HG03342 (cell line): ENCODE results near the gene GTSE1.
A peak's percentile ranks its signal among the peaks of the same experiment; 100 is the strongest.

Experiments
- ATAC-seq: cut with Tn5 transposase; IDR thresholded peaks from one replicate; pipeline ENCODE4 v1.9.1; 2021; ENCODE audit warnings: mild to moderate bottlenecking, moderate library complexity; ENCODE audit not compliant: unreplicated experiment

GTSE1 gene

DNA sequence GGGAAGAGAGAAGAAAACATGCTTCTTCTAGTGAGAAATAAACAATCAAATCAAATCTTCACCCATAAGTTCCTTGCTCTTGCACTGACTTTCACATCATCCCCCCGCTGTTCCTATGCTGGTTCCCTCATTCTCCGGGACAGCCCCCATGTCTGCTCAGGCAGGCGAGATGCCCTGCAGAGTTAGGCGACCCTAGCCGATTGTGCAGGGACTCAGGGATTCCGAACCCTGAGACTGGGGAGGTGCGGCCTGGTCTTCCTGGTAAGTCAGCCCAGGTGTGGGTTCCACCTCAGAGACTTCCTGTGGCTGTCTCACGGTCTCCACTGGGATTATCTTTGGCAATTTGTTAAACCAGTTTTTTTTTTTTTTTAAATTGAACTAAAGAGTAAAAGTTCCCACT, 22.3 kb upstream of the GTSE1 start:
- ATAC-seq, result no peak

DNA sequence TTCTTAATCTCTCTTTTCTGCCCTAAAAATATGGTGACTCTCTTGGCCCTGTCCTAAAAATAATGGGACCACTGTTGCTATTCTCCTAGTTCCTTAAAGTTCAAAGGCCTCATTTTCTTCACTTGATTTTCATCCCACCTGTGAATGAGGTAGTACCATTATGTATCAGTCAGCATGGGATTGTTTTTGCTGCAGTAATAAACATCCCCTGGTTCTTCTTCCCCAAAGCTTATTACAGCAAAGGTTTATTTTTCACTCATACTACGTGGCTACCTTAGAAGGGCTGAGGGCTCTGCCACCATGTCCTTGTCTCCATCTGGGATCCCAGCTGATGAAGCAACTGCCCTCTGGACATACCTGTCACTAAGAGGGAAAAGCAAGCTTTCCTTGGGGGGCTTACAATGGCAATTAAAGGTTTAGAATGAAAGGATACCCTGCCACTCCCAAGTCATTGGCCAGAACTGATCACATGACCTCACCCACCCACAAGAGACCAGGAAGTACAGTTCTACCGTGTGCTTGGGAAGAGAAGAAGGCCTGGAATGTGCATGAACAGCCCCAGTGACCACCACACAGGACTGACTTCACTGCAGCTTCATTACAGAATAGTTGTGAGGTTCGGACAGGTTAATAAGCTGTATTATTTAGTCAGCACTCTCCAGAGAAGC, 21.1 kb upstream of the GTSE1 start:
- ATAC-seq, result no peak

DNA sequence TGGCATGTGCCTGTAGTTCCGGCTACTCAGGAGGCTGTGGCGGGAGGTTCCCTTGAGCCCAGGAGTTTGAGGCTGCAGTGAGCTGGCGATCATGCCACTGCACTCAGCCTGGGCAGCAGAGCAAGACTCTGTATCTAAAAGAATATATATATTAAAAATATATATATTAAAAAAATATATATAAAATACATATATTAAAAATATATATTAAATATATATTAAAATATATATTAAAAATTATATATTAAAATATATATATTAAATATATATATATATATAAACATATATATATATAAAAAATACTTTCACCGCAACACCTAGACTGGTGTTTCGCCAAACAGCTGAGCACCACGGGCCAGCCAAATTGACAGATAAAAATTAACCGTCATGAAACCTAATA, 20.1 kb upstream of the GTSE1 start:
- no peak for ATAC-seq

DNA sequence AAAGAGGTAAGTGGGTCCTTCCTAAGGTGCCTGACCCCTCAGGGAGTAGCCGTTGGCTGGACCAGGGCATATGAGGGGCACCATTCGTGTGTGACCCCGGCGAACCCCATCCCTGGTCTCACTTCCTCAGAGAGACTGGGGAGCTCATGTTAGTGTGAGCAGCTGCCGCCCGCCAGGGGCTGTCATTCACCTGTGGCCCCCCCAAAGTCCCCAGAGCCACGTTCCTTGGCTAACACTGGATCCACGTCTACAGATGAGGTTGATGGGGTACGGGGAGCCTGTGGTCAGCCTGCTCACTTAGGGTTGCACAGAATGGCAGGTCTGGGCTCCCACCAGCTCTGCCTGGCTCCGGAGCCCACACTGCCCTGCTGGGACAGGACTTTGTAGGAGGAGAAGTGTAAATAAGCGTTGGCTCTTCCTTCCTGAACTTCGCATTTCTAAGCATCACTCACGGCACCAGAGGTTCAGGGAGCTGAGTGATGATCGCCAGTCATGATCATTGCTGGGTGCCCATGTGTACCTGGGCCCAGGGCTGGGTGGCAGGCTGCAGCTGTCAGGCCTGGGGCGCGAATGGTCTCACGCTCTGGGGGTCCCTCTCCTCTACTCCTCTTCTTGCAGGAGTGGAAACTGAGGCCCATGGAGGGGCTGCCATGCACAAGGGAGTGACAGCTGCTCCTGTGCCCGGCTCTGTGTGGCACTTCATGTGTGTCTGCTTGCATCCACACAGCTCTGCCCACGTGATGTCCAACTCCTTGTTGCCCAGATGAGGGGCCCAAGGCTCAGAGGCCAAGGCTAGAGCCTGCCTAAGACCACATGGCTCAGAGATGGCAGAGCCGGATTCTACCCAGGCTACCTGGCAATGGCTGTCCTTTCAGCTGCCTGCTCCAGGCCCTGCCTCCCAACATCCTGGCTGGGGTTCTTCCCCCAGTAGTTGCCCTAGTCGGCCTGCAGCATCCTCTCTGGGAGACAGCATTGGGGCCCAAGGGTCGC, 17.7 kb upstream of the GTSE1 start:
- ATAC-seq, result no peak

DNA sequence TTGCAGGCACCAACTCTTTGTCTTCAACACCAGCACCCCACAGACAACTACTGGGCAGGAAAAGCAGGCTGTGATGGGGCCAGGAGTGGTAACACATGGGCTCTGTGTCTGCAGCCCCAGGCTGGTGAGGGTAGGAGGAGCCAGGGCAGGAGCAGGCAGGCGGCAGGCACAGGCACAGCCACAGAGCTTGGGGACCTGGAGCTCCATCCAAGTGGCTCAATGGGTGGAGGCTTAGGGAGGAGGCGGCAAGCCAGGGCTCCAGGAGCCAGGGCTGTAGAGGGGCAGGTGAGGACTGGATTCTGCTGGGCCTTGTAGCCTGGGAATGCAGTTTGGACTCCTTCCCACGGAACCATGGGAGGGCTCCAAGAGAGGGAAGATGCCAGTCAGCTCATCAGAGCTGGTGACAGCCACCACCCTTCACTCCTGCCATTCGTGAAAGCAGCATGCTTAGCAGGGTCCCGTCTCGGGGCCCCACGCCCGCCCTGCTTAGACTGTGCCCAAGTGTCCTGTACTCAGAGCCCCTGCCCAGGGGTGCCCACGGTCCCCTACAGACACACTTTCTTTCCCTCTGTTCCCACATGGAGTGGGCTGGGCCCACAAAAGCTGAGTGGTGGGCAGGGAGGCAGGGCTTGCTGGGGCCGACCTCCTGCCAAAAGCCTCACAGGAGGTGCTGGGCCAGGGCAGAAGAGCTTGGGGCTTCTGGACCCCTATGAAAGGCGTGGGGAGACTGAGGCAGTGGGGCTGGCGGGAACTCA, 16.4 kb upstream of the GTSE1 start:
- ATAC-seq, result no peak

DNA sequence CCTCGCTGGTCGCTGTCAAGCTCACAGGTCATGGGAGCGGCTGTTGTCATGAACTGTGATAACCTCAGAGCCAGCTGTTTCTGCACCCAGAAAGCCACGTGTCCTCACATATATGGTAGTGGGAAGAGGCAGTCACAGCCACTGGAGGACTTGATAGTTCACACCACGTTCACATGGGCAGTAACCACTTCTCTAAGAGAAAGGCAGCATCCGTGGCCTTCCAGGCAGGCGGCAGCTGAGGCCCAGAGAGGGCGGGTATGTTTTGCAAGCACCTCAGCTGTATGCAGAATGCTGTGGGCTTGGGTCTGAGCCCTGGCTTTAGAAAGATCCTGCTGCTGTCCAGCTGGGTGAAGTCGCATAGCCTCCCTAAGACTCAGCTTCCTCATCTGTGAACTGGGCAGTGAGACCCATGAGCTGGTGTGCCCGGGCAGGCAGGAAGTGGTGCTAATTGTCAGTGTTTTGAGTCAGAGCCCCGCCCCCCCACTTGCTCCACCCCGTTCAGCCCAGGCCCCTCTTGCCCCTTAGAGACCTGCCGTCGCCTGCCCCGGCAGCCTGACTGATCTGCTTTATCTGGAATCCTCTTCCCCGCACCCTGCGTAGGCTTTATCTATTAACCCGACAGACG, 15.6 kb upstream of the GTSE1 start:
- no peak for ATAC-seq

DNA sequence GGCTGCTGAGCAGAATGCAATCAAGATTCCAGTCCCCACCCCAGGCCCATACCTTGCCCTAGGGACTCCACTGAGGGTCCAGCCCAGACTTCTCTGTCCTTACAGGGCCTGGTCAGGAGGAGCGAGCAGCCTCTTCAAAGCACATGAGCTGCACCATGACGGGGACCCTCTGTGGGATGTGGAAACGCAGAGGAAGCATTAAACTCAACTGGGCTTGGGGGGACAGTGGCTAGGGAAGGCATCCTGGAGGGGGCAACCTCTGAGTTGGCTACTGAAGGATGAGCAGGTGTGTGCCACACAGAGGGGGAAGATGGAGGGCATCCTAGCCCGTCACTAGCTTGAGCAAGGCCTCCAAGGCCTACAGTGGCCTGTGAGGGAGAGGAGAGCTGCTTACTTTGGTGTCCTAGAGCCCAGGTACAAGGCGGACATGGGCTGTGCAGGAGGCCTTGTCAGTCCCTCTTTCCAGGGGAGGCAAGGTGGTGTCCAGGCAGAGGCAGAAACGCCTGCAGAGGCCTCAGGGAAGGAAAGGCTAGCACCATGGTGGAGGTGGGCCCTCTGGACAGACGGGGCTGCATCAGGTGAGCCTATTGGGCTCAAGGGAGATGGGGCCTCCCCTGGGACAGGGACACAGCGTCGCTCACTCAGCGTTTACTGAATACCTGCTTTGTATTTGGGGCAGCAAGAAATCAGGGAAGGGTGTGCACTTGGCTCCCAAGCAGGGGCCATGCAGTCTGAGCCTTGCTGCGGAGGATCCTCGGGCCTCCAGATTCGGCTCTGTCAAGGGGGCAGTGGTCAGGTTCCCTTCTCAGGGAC, 14.6 kb upstream of the GTSE1 start:
- no peak for ATAC-seq

DNA sequence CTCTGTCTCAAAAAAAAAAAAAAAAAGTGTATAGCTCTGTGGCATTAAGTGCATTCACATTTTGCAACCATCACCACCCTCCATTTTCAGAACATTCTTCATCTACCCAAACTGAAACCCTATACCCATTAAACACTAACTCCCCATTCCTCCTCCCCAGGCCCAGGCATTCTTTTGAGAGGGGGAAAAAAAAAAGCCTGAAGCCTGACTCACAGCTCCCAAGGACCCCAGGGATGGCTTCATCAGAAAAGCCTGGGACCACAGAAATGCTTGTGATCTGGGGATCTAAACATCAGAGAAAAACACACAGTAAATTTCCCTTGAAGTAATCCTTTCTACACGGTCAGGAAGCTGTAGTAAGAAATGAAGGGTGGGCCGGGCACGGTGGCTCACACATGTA, 10.7 kb upstream of the GTSE1 start:
- ATAC-seq, result no peak

DNA sequence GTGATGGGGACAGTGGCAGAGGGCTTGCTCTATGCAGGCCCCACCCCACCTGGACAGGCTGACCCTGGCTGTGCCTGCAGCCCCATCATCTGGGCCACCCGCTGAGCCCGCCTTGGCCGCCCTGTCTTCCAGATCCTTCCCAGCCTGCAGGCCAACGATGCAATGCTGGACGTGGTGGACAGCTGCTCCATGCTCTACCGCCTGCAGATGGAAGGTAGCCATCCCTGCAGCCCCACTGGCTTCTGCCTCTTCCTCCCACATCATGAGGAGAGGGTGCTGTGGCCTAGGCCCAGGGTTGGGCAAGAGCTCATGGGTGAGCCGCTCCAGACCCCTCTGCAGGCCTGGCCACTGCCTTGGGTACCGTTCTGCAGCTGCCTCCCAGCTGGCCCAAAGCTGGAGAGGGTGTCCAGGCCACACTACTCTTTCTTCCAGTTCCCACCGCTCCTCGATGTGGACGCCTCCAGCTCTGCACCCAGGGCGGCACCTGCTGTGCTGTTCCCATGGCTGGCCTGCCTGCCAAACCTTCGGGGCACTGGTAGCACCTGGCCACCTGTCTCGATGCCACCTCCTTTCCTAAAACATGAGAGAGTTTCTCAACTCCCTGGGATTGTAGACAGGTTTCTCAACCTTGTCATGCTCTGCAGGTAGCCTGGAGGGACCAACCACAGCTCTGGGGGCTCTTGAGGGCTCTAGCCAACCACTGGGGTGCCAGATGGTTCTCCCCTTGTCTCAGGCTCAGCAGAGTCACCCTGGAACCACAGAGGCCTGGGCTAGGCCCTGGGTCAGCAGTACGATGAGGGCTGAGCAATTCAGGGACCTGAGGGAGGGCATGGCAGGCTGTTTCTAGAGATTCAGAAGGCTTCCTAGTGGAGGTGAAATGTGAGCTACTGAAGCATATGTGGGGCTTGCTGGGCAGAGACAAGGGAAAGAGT, 9.5 kb upstream of the GTSE1 start:
- no peak for ATAC-seq

DNA sequence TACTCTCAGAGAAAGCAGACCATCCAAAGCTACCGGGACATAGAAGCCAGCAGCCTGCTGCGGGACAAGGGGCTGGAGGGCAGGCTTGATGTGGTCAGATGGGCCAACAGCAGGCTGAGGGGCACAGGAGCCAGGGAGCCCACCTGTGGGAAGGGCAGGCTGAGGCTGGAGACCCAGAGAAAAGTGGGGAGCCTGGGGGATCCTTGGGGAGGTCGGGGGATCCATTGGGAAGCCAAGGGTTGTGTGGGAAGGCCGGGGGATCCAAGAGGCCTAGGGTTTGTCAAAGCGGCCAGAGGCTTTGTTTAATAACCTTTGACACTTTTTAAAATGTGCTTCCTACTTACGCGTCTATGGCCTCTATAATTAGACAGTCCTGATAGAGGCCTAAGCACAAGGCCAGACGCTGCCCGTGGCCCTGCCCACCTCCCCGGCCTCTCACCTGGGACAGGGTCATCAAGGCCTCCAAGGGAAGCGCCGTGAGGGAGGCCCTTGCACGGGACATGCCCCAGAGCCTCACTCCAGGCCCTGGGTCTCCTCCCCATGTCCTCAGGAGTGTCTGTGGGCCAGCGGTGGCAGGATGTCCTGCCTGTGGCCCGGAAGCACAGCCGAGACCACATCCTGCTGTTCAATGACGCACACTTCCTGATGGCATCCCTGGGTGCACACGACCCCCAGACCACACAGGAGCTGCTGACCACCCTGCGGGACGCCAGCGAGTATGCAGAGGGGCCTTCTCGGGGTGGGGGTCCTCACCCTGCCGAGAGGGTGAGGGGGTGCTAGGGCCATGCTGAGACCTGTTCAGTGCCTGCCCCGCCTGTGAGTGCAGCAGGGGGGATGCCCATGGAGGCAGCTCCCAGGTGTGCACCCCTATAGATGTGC, 8.6 kb upstream of the GTSE1 start:
- peak; percentile 65 for ATAC-seq

DNA sequence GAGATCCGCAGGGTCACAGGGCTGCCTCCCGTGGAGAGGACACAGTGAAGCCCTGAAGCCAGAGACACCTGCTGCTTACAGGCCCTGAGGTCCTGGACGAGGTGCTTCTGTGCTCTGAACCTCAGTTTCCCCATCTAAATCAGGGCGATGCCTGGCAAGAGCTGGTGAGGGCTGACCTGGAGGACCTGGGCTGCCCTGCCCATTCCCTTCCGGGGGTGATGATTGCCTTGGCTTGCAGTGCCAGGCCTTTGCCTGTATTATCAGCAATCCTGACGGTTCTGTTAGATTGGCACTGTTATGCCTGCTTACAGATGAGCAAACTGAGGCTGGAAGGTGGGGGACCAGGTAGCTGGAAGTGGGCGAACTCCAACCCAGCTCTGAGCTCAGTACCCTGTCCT, 7.8 kb upstream of the GTSE1 start:
- no peak for ATAC-seq

DNA sequence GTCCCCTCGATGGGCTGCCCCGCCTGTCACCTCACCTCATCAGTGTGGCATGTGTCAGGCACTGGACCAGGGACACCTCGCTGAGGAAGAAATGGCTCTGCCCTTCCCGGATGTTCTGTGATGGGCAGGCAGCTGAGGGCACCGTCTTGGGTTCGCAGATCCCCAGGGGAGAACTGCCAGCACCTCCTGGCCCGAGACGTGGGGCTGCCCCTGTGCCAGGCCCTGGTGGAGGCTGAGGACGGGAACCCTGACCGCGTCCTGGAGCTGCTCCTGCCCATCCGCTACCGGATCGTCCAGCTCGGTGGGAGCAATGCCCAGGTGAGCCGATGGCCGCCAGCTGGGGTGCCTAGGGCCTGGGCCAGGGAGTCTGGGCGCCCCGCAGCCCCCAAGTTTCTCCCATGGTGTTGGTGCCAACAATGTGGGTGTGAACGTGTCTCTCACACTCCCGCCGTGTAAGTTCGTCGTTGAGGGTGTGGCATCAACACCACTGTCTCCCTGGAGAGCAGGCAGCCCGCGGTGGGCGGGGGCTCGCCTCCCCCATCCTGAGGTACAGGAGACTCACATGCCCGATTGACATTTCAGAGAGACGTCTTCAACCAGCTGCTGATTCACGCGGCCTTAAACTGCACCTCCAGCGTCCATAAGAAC, 7.3 kb upstream of the GTSE1 start:
- no peak for ATAC-seq

DNA sequence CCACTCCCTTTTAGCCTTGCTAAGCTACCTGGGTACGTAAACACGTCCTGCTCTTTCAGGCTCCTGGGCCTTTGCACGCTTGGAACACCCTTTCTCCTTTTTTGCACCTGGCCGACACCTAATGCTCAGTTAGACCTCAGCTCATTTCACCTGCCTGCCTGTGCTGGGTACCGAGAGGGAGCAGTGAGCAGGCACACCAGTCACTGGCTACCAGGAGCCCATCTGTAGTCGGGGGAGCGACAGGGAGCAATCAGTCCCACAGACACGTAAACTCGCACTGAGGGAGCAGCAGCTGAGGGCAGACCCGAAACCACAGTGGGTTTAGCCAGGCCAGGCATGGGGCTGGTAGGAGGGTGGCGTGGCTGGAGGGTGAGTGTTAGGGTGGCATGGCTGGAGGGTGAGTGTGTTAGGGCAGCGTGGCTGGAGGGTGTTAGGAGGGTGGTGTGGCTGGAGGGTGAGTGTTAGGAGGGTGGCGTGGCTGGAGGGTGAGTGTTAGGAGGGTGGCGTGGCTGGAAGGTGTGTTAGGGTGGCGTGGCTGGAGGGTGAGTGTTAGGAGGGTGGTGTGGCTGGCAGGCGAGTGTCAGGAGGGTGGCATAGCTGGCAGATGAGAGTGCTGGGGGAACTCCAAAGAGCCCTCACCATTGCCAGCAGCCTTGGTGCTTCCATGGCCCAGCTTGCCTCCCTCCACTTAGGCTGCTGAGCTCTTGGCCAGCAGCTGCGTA, 6.4 kb upstream of the GTSE1 start:
- no peak for ATAC-seq

DNA sequence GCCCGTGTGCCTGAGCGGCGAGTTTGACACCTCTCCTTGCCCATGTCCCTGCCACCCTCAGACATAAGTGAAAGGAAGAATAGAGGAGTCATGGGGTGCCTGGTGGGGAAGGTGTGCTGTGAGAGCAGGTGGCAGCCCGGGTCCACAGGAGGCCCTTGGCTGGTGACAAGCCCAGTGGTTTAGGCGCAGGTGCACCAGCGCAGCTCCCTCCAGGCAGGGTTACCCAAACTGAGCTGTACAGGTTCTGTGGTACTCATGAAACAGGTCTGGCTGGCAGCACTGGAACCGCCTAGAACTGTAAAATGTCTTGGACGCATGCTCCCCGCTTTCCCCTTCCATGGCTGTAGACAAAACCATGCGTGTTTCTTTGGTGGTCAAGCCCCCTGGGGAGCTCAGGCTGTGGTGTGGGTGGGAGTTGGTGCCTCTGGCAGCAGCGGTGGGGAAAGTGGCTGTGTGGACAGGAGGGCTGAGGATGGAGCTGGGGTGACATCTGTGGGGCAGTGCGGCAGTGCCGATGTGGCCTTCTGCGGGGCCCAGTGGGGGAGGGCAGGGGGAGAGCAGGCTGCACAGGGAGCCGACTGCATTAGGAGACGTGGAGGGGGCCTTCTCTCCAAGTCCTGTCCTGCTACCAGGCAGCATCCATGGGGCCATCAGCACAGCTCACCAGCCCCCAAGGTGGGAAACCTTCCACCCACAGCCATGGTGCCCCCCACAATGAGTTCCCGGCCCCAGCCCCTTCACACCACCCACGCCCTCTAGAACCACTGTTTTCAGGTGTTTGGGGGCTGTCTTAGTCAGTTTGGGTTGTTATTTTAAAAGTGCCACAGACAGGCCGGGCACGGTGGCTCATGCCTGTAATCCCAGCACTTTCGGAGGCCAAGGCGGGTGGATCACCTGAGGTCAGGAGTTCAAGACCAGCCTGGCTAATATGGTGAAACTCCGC, 5.6 kb upstream of the GTSE1 start:
- no peak for ATAC-seq

DNA sequence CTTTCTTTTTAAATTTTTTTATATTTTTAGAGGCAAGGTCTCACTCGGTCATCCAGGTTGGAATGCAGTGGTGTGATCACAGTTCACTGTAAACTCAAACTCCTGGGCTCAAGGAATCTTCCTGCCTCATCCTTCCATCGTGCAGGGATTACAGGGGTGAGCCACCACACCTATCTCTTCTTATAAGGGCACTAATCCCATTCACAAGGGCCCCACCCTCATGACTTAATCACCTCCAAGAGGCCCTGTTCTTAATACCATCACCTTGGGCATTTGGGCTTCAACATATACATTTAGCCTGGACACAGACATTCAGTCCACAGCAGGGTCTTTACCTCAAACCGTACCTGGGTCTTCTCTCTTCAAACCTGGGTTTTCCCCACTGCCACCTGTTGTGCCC, 4.5 kb upstream of the GTSE1 start:
- no peak for ATAC-seq

DNA sequence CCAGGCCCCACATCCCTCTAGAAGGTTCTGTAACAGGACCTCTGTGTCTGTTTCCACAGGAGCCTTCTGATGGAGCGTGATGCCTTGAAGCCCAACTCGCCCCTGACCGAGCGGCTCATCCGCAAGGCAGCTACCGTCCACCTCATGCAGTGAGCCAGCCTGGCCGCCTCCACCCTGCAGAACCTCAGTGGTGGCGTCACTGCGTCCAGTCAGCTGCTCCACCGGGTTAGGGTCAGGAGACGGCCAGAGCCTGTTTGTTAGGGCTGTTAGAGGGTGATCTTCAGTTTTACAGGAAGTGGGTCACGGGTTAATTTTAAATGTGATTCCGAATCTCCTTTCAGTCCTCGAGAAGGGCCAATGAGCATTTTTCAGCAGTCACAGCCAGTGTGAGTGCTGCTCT, 3.9 kb upstream of the GTSE1 start:
- ATAC-seq, result no peak
